Measurements from ENCODE around the gene NEMP1.
"Not testable (repeated sequence)": the region's sequence is repeated elsewhere in the genome, so short reads cannot be mapped to it uniquely, and the experiment has no call there.

GRCh38 chr12:57022324-57022723, 56.3 kb downstream of the NEMP1 start:
- TF ChIP-seq EZH2 (IDR thresholded peaks at IDR 0.05; ENCODE audit: low read depth); CTCF (conservative IDR thresholded peaks at IDR 0.05): not testable (repeated sequence)

All from PC-9 (cell line).